ENCODE data around the gene LBHD2. TPM values are rescaled to one million over a fixed set of nuclear protein-coding genes. Genes with fewer than 3 reads are reported as not detected.

Gene LBHD2
- total RNA-seq, 2 experiments from 2014 or later, result not detected

- POLR2A ChIA-PET, result no interaction called here
- TF ChIP-seq EZH2phosphoT487 (IDR thresholded peaks at IDR 0.05; ENCODE audit: borderline replicate concordance, low read depth, low read length), result no peak
- TF ChIP-seq CTCF (conservative IDR thresholded peaks at IDR 0.05; ENCODE audit: low read length), result no peak
- CTCF ChIA-PET (ENCODE audit: unreplicated experiment), result interaction anchor here (3.2 kb wide), 1 partner anchor 34 kb away, joined by 24 read pairs; no protein-coding TSS in a partner anchor
- intact Hi-C loops (cut with micrococcal nuclease; ENCODE audit: unreplicated experiment), result loop anchor here (2.0 kb wide), 1 partner anchor 45 kb away; no protein-coding TSS in a partner anchor
- DNase-seq (ENCODE audit: low spot score), result no peak
- Histone ChIP-seq H3K4me1 (ENCODE audit: insufficient read depth, low read length, poor library complexity, severe bottlenecking) (peaks cover 34% of the 10 kb centered on the region), H3K4me3 (ENCODE audit: low read depth, low read length, poor library complexity, severe bottlenecking) (no peak overlapping the region), H3K9me2 (ENCODE audit: insufficient read depth, low read length) (no peaks in the 10 kb centered on the region), H3K36me3 (ENCODE audit: insufficient read depth, low read length) (no peaks in the 10 kb centered on the region), H3K4me2 (ENCODE audit: low read length) (peak overlapping the region; percentile 73; the same call in 1 of the 2 replicates), H2AFZ (ENCODE audit: low read length) (no peak overlapping the region), H3K27ac (ENCODE audit: low read depth, low read length, poor library complexity, severe bottlenecking) (peak overlapping the region; percentile 91), H4K20me1 (ENCODE audit: insufficient read depth, low read length) (no peaks in the 10 kb centered on the region), H3K9me3 (ENCODE audit: low read length) (no peaks in the 10 kb centered on the region), H3K79me2 (ENCODE audit: insufficient read depth, low read depth, low read length) (no peaks in the 10 kb centered on the region)
- BruUV-seq (replicated peaks), result no TSS peak
These were observed 55.4 kb downstream of the LBHD2 start for GRCh38 chr14:103139132-103140025.

Other genes with a start within 250 kb of the LBHD2 start
- gene AMN, start 161.5 kb upstream of the LBHD2 start, total RNA-seq (2014; rRNA removed; shearing (Covaris generic)), result 0.18 and 0.35 TPM in 2 replicates
- 5.6 and 6.4 TPM in 2 replicates for gene AMN, start 161.5 kb upstream of the LBHD2 start, total RNA-seq (2022)
- gene CDC42BPB, start 26.7 kb upstream of the LBHD2 start, total RNA-seq (2014; rRNA removed; shearing (Covaris generic)), result 0.03 TPM in 1 of 2 replicates, not detected in the other
- 0.20 and 0.46 TPM in 2 replicates for gene CDC42BPB, start 26.7 kb upstream of the LBHD2 start, total RNA-seq (2022)
- gene EXOC3L4, start 10.5 kb downstream of the LBHD2 start, total RNA-seq (2014; rRNA removed; shearing (Covaris generic)), result not detected in 2 replicates
- gene EXOC3L4, start 10.5 kb downstream of the LBHD2 start, total RNA-seq (2022), result not detected in 2 replicates
- gene TNFAIP2, start 39.3 kb downstream of the LBHD2 start, total RNA-seq (2014; rRNA removed; shearing (Covaris generic)), result not detected in 2 replicates
- gene TNFAIP2, start 39.3 kb downstream of the LBHD2 start, total RNA-seq (2022), result not detected in 2 replicates

Data from OCI-LY7 (cell line).